Loucy (cell line): ENCODE data around the gene ZNF771.

Experiments
- H2AFZ ChIP-seq: fragments of 200-600 bp; sonication (generic); 2 replicates; pipeline ENCODE4 v1.6.0; 2016; ENCODE audit warnings: antibody characterized with exemption, mild to moderate bottlenecking, low read length, moderate library complexity
- H3F3A ChIP-seq: fragments of 200-600 bp; 2 replicates; pipeline ENCODE4 v1.6.0; 2016; ENCODE audit warnings: antibody characterized with exemption, low read depth, mild to moderate bottlenecking
- H3K27me3 ChIP-seq: fragments of 200-600 bp; sonication (generic); 2 replicates; pipeline ENCODE4 v1.6.1; 2014; ENCODE audit warnings: low read length, mild to moderate bottlenecking; ENCODE audit not compliant: insufficient read depth, poor library complexity, severe bottlenecking
- H3K36me3 ChIP-seq: fragments of 200-600 bp; sonication (generic); 2 replicates; pipeline ENCODE4 v1.6.1; 2016; ENCODE audit warnings: low read length; ENCODE audit not compliant: insufficient read depth
- H3K4me1 ChIP-seq: fragments of 200-600 bp; sonication (generic); 2 replicates; pipeline ENCODE4 v1.5.1; 2014; ENCODE audit warnings: low read length, mild to moderate bottlenecking; ENCODE audit not compliant: insufficient read depth, poor library complexity, severe bottlenecking
- H3K4me2 ChIP-seq: fragments of 200-600 bp; sonication (generic); 2 replicates; pipeline ENCODE4 v1.6.0; 2014; ENCODE audit warnings: antibody characterized with exemption, low read length, low read depth, mild to moderate bottlenecking; ENCODE audit not compliant: poor library complexity, severe bottlenecking
- H3K4me3 ChIP-seq: fragments of 200-600 bp; sonication (generic); 2 replicates; pipeline ENCODE4 v1.5.1; 2014; ENCODE audit warnings: low read length, mild to moderate bottlenecking, mixed read lengths; ENCODE audit not compliant: poor library complexity, severe bottlenecking
- H3K79me2 ChIP-seq: fragments of 200-600 bp; sonication (generic); 2 replicates; pipeline ENCODE4 v1.6.1; 2014; ENCODE audit warnings: low read length; ENCODE audit not compliant: insufficient read depth
- H3K9ac ChIP-seq: fragments of 200-600 bp; sonication (generic); 2 replicates; pipeline ENCODE4 v1.6.0; 2014; ENCODE audit warnings: mild to moderate bottlenecking, low read depth, low read length, moderate library complexity; ENCODE audit not compliant: poor library complexity, severe bottlenecking
- H3K9me2 ChIP-seq: fragments of 200-600 bp; sonication (generic); replicated peaks from 2 replicates; pipeline ENCODE4 v1.6.1; 2016; ENCODE audit warnings: low read depth, low read length, mixed read lengths
- H3K9me3 ChIP-seq: fragments of 200-600 bp; sonication (generic); 2 replicates; pipeline ENCODE4 v1.6.1; 2014; ENCODE audit warnings: mild to moderate bottlenecking, antibody characterized with exemption, low read length, low read depth; ENCODE audit not compliant: insufficient read depth
- H4K20me1 ChIP-seq: fragments of 200-600 bp; sonication (generic); 2 replicates; pipeline ENCODE4 v1.6.0; 2014; ENCODE audit warnings: antibody characterized with exemption, low read length, mild to moderate bottlenecking; ENCODE audit not compliant: insufficient read depth, poor library complexity, severe bottlenecking
- EZH2phosphoT487 ChIP-seq: fragments of 200-600 bp; IDR thresholded peaks from 2 replicates; pipeline ENCODE4 v1.6.1; 2018; ENCODE audit warnings: antibody characterized with exemption, mild to moderate bottlenecking, moderate library complexity, borderline replicate concordance
- TF ChIP-seq, protein P1 (sequence below): fragments of 200-600 bp; sonication (generic); conservative IDR thresholded peaks from 2 replicates; pipeline ENCODE4 v1.5.1; 2014; ENCODE audit warnings: mild to moderate bottlenecking, antibody characterized with exemption, low read length

ZNF771 gene

DNA sequence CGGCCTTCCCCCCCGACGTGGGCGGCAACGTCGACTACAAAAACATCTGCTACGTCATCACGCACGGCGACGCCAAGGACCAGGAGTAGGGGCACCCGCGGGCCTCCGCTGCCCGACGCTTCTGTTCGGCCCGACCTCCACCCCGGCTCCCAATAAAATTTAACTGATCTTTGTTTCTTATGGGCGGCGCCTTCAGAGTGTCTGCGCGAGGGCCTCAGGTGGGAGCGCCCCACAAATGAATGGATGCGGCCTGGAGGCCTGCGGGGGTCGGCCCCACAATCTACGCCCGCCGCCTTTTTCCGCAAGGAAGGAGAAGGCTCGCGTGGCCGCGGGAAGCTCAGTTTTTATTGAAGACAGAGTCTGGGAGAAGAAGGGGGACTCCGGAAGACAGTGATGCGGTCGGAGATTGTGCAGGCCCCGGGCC, 29.6 kb upstream of the ZNF771 start:
- no peaks in the 10 kb centered on the region for H3K27me3 ChIP-seq
- H2AFZ ChIP-seq: peak overlapping the region; percentile 78; the same call in 1 of the 2 replicates
- H3F3A ChIP-seq: peaks cover 16% of the 10 kb centered on the region
- no peaks in the 10 kb centered on the region for H3K9me2 ChIP-seq
- H3K4me3 ChIP-seq: peak overlapping the region; percentile 97
- peaks cover 40% of the 10 kb centered on the region for H3K79me2 ChIP-seq
- no peak for TF ChIP-seq EZH2phosphoT487
- TF ChIP-seq, protein P1, sequence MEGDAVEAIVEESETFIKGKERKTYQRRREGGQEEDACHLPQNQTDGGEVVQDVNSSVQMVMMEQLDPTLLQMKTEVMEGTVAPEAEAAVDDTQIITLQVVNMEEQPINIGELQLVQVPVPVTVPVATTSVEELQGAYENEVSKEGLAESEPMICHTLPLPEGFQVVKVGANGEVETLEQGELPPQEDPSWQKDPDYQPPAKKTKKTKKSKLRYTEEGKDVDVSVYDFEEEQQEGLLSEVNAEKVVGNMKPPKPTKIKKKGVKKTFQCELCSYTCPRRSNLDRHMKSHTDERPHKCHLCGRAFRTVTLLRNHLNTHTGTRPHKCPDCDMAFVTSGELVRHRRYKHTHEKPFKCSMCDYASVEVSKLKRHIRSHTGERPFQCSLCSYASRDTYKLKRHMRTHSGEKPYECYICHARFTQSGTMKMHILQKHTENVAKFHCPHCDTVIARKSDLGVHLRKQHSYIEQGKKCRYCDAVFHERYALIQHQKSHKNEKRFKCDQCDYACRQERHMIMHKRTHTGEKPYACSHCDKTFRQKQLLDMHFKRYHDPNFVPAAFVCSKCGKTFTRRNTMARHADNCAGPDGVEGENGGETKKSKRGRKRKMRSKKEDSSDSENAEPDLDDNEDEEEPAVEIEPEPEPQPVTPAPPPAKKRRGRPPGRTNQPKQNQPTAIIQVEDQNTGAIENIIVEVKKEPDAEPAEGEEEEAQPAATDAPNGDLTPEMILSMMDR: no peak
- H3K4me1 ChIP-seq: peaks cover 53% of the 10 kb centered on the region
- peak overlapping the region; percentile 99 for H3K4me2 ChIP-seq
- no peaks in the 10 kb centered on the region for H3K9me3 ChIP-seq
- peaks cover 13% of the 10 kb centered on the region for H4K20me1 ChIP-seq
- no peaks in the 10 kb centered on the region for H3K36me3 ChIP-seq
- H3K9ac ChIP-seq: peak overlapping the region; percentile 90

DNA sequence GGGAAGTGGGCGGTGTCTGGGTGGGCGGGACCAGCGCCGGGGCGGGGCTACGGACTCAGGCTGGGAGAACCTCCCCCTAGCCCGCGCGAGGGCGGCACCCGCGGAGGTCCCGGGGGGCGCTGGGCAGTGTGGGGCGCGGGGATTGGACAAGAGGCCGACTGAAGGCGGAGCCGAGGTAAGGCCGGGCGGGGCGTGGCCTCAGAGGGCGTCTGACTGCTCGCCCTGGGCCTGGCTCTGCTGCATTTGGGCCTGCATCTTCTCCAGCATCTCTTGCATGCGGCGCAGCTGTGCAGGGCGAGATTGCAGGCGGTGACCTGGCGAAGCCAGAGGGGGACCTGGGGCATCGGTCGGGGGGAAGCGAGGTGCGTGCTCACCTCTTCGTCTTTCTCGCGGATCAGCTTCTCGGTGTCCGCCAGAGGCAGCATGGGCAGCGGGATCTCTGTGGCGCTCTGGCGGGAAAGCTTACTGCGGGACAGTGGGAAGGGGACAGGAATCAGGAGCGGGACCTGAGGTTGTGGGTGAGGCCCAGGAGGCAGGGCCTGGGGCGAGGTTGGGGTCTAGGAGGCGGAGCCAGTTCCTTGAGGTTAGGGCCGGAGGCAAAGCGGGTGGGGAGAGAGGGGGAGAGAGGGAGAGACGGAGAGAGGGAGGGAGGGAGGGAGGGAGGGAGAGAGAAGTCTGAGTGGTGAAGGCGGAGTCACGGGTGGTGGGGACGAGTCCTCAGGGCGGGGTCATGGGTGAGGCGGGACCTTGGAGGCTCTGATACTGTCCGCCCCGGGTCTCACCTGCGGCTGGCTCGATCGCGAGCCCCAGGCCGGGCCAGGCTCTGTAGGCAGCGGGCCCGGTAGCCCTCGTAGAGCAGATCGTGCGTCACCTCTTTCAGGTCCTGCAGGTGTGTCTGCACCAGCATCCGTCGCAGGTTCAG, 28.9 kb upstream of the ZNF771 start:
- H2AFZ ChIP-seq: peak overlapping the region; percentile 88
- TF ChIP-seq EZH2phosphoT487: no peak
- TF ChIP-seq, protein P1: peak; percentile 21; the same call in 1 of the 2 replicates
- no peaks in the 10 kb centered on the region for H3K36me3 ChIP-seq
- H3K4me2 ChIP-seq: peak overlapping the region; percentile 99
- H3K9ac ChIP-seq: peak overlapping the region; percentile 90
- H3K4me3 ChIP-seq: peak overlapping the region; percentile 97
- H3K79me2 ChIP-seq: peaks cover 42% of the 10 kb centered on the region
- H3K4me1 ChIP-seq: peaks cover 58% of the 10 kb centered on the region
- no peaks in the 10 kb centered on the region for H3K9me3 ChIP-seq
- no peaks in the 10 kb centered on the region for H3K27me3 ChIP-seq
- peaks cover 13% of the 10 kb centered on the region for H4K20me1 ChIP-seq
- no peaks in the 10 kb centered on the region for H3K9me2 ChIP-seq
- H3F3A ChIP-seq: peaks cover 16% of the 10 kb centered on the region

DNA sequence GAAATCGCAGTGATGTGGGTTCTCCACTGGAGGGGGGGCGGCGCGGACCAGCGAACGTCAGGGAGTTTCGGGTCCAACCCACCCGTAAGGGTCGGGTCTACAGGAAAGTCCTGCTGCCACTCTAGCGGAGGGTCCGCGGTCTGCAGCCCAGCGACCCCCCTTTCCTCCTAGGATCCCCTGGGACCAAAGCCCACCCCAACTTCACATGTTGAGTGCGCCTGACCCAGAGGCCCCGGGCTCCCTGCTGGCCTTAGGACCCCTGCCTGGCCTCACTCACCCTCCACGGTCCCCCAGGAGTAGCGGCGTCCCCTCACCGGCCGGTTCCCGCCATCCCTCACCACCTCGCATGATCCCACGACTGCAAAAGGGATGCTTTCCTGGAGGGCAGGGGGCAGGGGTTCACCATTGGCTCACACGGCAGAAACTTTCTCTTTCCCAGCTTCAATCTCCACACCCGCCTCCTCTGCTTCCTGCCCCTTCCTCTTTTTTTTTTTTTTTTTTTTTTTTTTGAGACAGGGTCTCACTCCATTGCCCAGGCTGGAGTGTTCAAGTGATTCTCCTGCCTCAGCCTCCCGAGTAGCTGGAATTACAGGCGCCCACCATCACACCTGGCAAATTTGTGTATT, 28.1 kb upstream of the ZNF771 start:
- TF ChIP-seq, protein P1: no peak
- no peak for TF ChIP-seq EZH2phosphoT487
- H3K9me2 ChIP-seq: no peaks in the 10 kb centered on the region
- H3K36me3 ChIP-seq: no peaks in the 10 kb centered on the region
- H3K9ac ChIP-seq: peak overlapping the region; percentile 90
- peaks cover 61% of the 10 kb centered on the region for H3K4me1 ChIP-seq
- no peak overlapping the region for H2AFZ ChIP-seq
- H3K27me3 ChIP-seq: no peaks in the 10 kb centered on the region
- H3K79me2 ChIP-seq: peaks cover 46% of the 10 kb centered on the region
- peak overlapping the region; percentile 88 for H3K4me2 ChIP-seq
- no peaks in the 10 kb centered on the region for H3K9me3 ChIP-seq
- H3K4me3 ChIP-seq: peak overlapping the region; percentile 97
- peaks cover 16% of the 10 kb centered on the region for H3F3A ChIP-seq
- peaks cover 13% of the 10 kb centered on the region for H4K20me1 ChIP-seq
